ENCODE measurements around the gene PTCH1.

- TF ChIP-seq CTCF (optimal IDR thresholded peaks at IDR 0.05 in 1 of 3, IDR thresholded peaks at IDR 0.05 in 1 of 3, conservative IDR thresholded peaks at IDR 0.05 in 1 of 3; ENCODE audit: extremely low read depth in 1 of 3, insufficient read depth in 2 of 3, low read length in 3 of 3): no peak
- no peak for TF ChIP-seq EZH2 (IDR thresholded peaks at IDR 0.05; ENCODE audit: low read length)
Measured at GRCh38 chr9:95436416-95436815, 80.4 kb downstream of the PTCH1 start.

All from keratinocyte (primary cell).